ENCODE results near the gene JAZF1.

- TF ChIP-seq POLR2A (IDR thresholded peaks at IDR 0.05; ENCODE audit: low read depth) (no peak), CTCF (IDR thresholded peaks at IDR 0.05) (no peak), POLR2AphosphoS5 (IDR thresholded peaks at IDR 0.05) (no peak)
Measured at GRCh38 chr7:27976531-27976930, 204.1 kb downstream of the JAZF1 start.
